Gastrocnemius medialis (tissue), 4 donors: ENCODE measurements around the gene TBCCD1. TPM values are rescaled to one million over a fixed set of nuclear protein-coding genes. Genes with fewer than 3 reads are reported as not detected.
"Not testable (repeated sequence)": the region's sequence is repeated elsewhere in the genome, so short reads cannot be mapped to it uniquely, and the experiment has no call there.

Source experiments
- ATAC-seq, 2 donors: fragments of 150-250 bp; one replicate each; pipeline ENCODE4 v1.9.1; 2016
- DNase-seq, 2 donors: peaks; one replicate each; pipeline ENCODE4 v3.0.0-alpha.2; 2019
- H3K27ac ChIP-seq, 4 donors: fragments of 200-600 bp; sonication (generic); 1 replicate in 1 of 4; 2 replicates in 3 of 4; pipeline ENCODE4 v1.5.1; 2016 to 2018; ENCODE audit warnings: mild to moderate bottlenecking in 2 of 4, moderate library complexity in 1 of 4
- H3K27me3 ChIP-seq, 3 donors: fragments of 200-600 bp; sonication (generic) in 2 of 3; 1 replicate in 1 of 3; 2 replicates in 2 of 3; pipeline versions ENCODE4 v1.5.1 to v1.6.0; 2016 to 2019; ENCODE audit warnings: mild to moderate bottlenecking in 1 of 3, moderate library complexity in 1 of 3
- H3K36me3 ChIP-seq, 2 donors: fragments of 200-600 bp; sonication (generic) in 1 of 2; one replicate each; pipeline ENCODE4 v1.5.1; 2017 to 2018
- H3K4me1 ChIP-seq, 2 donors: fragments of 200-600 bp; sonication (generic) in 1 of 2; one replicate each; pipeline ENCODE4 v1.5.1; 2016 to 2017; ENCODE audit warnings: mild to moderate bottlenecking in 2 of 2
- H3K4me3 ChIP-seq, 4 donors: fragments of 200-600 bp; sonication (generic) in 3 of 4; 1 replicate in 1 of 4; 2 replicates in 3 of 4; pipeline ENCODE4 v1.5.1; 2016 to 2019; ENCODE audit warnings: mild to moderate bottlenecking in 2 of 4
- H3K9me3 ChIP-seq, 3 donors: fragments of 200-600 bp; sonication (generic) in 2 of 3; 1 replicate in 1 of 3; 2 replicates in 2 of 3; pipeline ENCODE4 v1.5.1; 2016 to 2019
- POLR2A ChIP-seq, 2 donors: fragments of 450-650 bp; IDR thresholded peaks; one replicate each; pipeline ENCODE4 v1.6.1; 2017; ENCODE audit warnings: antibody characterized with exemption in 2 of 2, mild to moderate bottlenecking in 2 of 2, moderate library complexity in 2 of 2
- in situ Hi-C, 4 donors: fragments of 200-750 bp; cut with MboI; loops; one replicate each; pipeline versions ENCODE4 v1.15.0 to v1.8.0; 2017; ENCODE audit warnings: low sequenced_read_pairs in 4 of 4
- intact Hi-C: fragments of 100-400 bp; cut with DNase I; formaldehyde crosslinking; loops from one replicate; pipeline ENCODE4 v1.15.1; 2023; ENCODE audit warnings: low total_unique reads
- total RNA-seq, 4 donors: library from RNA; depleted of rRNA; stranded (reverse); fragments of >200 nt; gene quantifications; one replicate each; pipeline versions ENCODE4 v1.1.0 to v1.2.3, GENCODE V29; 2016
- TF ChIP-seq, protein P1 (sequence below), 5 experiments: fragments of 450-650 bp in 3 of 5; fragments of 200-600 bp in 2 of 5; sonication (generic) in 2 of 5; IDR thresholded peaks in 4 of 5; conservative IDR thresholded peaks in 1 of 5; 1 replicate in 4 of 5; 2 replicates in 1 of 5; pipeline ENCODE4 v1.5.1; 2016 to 2019; ENCODE audit warnings: antibody characterized with exemption in 5 of 5, mild to moderate bottlenecking in 3 of 5, moderate library complexity in 3 of 5

The TBCCD1 gene
- total RNA-seq, 4 donors from 2014 or later = 7.3 to 10.7 (median 8.0) TPM

DNA sequence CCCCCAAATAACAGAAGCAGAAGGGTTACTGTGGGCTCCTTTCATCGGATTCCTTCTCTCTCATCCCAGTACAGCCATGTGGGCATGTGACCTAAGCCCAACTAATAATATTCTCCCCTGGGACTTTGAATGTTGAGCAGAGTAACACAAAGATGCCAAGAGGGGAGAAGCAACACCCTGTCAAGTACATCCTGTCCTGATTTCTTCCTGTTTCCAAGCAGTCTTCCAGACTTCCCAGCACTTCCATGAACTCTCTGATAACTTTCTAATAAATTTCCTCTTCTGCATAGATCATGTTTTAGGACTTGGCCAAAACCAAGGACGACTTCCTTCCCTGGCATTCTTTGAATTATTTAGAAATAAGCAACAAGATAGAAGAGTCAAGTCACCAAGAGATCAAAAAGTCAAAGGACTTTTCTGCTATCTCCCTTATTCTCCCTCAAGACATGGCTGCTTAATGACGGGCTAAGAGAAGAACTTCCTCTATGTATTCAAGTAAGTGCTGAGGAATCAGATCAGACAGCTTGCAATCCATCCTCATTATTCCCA is 60.9 kb downstream of the TBCCD1 start:
- H3K36me3 ChIP-seq = no peaks in the 10 kb centered on the region
- no peak overlapping the region for H3K27ac ChIP-seq
- DNase-seq (no peak), ATAC-seq (no peak)
- TF ChIP-seq POLR2A (IDR thresholded peaks at IDR 0.05) = no peak
- TF ChIP-seq, protein P1, sequence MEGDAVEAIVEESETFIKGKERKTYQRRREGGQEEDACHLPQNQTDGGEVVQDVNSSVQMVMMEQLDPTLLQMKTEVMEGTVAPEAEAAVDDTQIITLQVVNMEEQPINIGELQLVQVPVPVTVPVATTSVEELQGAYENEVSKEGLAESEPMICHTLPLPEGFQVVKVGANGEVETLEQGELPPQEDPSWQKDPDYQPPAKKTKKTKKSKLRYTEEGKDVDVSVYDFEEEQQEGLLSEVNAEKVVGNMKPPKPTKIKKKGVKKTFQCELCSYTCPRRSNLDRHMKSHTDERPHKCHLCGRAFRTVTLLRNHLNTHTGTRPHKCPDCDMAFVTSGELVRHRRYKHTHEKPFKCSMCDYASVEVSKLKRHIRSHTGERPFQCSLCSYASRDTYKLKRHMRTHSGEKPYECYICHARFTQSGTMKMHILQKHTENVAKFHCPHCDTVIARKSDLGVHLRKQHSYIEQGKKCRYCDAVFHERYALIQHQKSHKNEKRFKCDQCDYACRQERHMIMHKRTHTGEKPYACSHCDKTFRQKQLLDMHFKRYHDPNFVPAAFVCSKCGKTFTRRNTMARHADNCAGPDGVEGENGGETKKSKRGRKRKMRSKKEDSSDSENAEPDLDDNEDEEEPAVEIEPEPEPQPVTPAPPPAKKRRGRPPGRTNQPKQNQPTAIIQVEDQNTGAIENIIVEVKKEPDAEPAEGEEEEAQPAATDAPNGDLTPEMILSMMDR (IDR thresholded peaks at IDR 0.05 in 4 of 5, conservative IDR thresholded peaks at IDR 0.05 in 1 of 5) = no peak
- no peaks in the 10 kb centered on the region for H3K4me1 ChIP-seq
- intact Hi-C loops (no loop called here), in situ Hi-C loops (no loop called here)
- no peaks in the 10 kb centered on the region for H3K27me3 ChIP-seq
- no peak overlapping the region for H3K4me3 ChIP-seq
- no peaks in the 10 kb centered on the region for H3K9me3 ChIP-seq

- H3K27me3 ChIP-seq = no peaks in the 10 kb centered on the region
- no peaks in the 10 kb centered on the region for H3K9me3 ChIP-seq
- in situ Hi-C loops = no loop called here
- H3K4me1 ChIP-seq = no peaks in the 10 kb centered on the region
- no peak for DNase-seq
- intact Hi-C loops = no loop called here
- no peak overlapping the region for H3K4me3 ChIP-seq
- ATAC-seq = no peak
- no peaks in the 10 kb centered on the region for H3K36me3 ChIP-seq
- H3K27ac ChIP-seq = no peak overlapping the region
- TF ChIP-seq POLR2A (IDR thresholded peaks at IDR 0.05) = no peak
- TF ChIP-seq, protein P1 (IDR thresholded peaks at IDR 0.05 in 4 of 5, conservative IDR thresholded peaks at IDR 0.05 in 1 of 5) = no peak
Measured at GRCh38 chr3:186502966-186503712, 64.0 kb downstream of the TBCCD1 start.

GRCh38 chr3:186502138-186502948 is 64.8 kb downstream of the TBCCD1 start:
- intact Hi-C loops = no loop called here
- Histone ChIP-seq H3K9me3 (no peaks in the 10 kb centered on the region), H3K27me3 (no peaks in the 10 kb centered on the region), H3K36me3 (no peaks in the 10 kb centered on the region), H3K4me3 (no peak overlapping the region), H3K4me1 (no peaks in the 10 kb centered on the region), H3K27ac (no peak overlapping the region)
- no peak for TF ChIP-seq POLR2A (IDR thresholded peaks at IDR 0.05)
- TF ChIP-seq, protein P1 (IDR thresholded peaks at IDR 0.05 in 4 of 5, conservative IDR thresholded peaks at IDR 0.05 in 1 of 5) = no peak
- in situ Hi-C loops = no loop called here
- DNase-seq = no peak
- no peak for ATAC-seq

DNA sequence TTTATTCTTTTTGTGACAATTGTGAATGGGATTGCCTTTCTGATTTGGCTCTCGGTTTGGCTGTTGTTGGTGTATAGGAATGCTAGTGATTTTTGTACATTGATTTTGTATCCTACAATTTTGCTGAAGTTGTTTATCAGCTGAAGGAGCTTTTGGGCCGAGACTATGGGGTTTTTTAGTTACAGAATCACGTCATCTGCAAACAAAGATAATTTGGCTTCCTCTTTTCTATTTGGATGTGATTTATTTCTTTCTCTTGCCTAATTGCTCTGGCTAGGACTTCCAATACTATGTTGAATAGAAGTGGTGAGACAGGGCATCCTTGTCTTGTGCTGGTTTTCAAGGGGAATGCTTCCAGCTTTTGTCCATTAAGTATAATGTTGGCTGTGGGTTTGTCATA is 67.2 kb downstream of the TBCCD1 start:
- ATAC-seq, H3K36me3 ChIP-seq, H3K27ac ChIP-seq, intact Hi-C loops, H3K4me1 ChIP-seq, in situ Hi-C loops, H3K27me3 ChIP-seq, H3K9me3 ChIP-seq, H3K4me3 ChIP-seq, DNase-seq: not testable (repeated sequence)

- H3K36me3 ChIP-seq, H3K27me3 ChIP-seq, ATAC-seq, H3K27ac ChIP-seq, H3K9me3 ChIP-seq, intact Hi-C loops, DNase-seq, in situ Hi-C loops, H3K4me3 ChIP-seq, H3K4me1 ChIP-seq: not testable (repeated sequence)
Measured at GRCh38 chr3:186498022-186498421, 69.1 kb downstream of the TBCCD1 start.
